Osteocyte (in vitro differentiated cells): ENCODE measurements around the gene TLCD3B. TPM values are rescaled to one million over a fixed set of nuclear protein-coding genes. Genes with fewer than 3 reads are reported as not detected.

Experiments
- DNase-seq: peaks from one replicate; pipeline ENCODE4 v3.0.0; 2021; ENCODE audit warnings: mixed read lengths; ENCODE audit not compliant: unreplicated experiment; ENCODE audit errors: extremely low spot score
- H3K27ac Mint-ChIP-seq: one replicate; pipeline ENCODE4 v1.8.0; 2021; ENCODE audit warnings: mild to moderate bottlenecking, mixed read lengths; ENCODE audit not compliant: unreplicated experiment
- H3K27me3 Mint-ChIP-seq: one replicate; pipeline ENCODE4 v1.8.0; 2021; ENCODE audit warnings: mixed read lengths; ENCODE audit not compliant: unreplicated experiment
- H3K36me3 Mint-ChIP-seq: one replicate; pipeline ENCODE4 v1.8.0; 2021; ENCODE audit warnings: mixed read lengths; ENCODE audit not compliant: unreplicated experiment
- H3K4me1 Mint-ChIP-seq: one replicate; pipeline ENCODE4 v1.8.0; 2021; ENCODE audit warnings: mixed read lengths; ENCODE audit not compliant: unreplicated experiment
- H3K4me3 Mint-ChIP-seq: one replicate; pipeline ENCODE4 v1.8.0; 2021; ENCODE audit warnings: mild to moderate bottlenecking, moderate library complexity, mixed read lengths; ENCODE audit not compliant: unreplicated experiment
- H3K9me3 Mint-ChIP-seq: one replicate; pipeline ENCODE4 v1.8.0; 2021; ENCODE audit warnings: mixed read lengths; ENCODE audit not compliant: unreplicated experiment
- total RNA-seq: library from RNA; stranded (reverse); gene quantifications from 2 replicates; pipeline ENCODE4 v1.2.1, GENCODE V29; 2021
- TF ChIP-seq, protein P1 (sequence below): fragments of 200-600 bp; sonication (generic); IDR thresholded peaks from 2 replicates; pipeline ENCODE4 v1.5.0; 2021; ENCODE audit warnings: antibody characterized with exemption, mild to moderate bottlenecking, moderate library complexity

The TLCD3B gene
- total RNA-seq, 1 donor from 2014 or later: 0.32 TPM

DNA sequence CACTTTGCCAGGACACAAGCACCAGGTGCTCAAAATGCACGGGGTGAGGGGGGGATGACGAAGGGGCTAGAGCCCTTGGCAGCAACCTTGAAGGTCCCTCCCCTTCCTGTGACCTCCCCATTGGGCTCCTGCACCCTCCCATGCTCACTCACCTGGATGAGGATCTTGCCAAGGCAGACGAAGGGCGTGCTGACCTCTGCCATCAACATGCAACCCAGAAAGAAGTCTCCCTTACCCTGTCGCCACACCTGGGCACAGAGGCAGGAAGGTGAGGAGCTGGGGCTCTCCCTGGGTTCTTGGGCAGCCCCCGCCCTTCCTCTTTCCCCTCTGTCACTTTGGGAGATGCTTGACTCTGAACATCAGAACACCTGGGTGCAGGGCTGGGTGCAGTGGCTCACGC, 5.5 kb downstream of the TLCD3B start:
- Mint-ChIP-seq H3K4me3 (no peak overlapping the region), H3K9me3 (no peaks in the 10 kb centered on the region), H3K27me3 (peaks cover 33% of the 10 kb centered on the region), H3K36me3 (no peaks in the 10 kb centered on the region), H3K27ac (no peak overlapping the region), H3K4me1 (peaks cover 8% of the 10 kb centered on the region)
- DNase-seq: no peak
- TF ChIP-seq, protein P1, sequence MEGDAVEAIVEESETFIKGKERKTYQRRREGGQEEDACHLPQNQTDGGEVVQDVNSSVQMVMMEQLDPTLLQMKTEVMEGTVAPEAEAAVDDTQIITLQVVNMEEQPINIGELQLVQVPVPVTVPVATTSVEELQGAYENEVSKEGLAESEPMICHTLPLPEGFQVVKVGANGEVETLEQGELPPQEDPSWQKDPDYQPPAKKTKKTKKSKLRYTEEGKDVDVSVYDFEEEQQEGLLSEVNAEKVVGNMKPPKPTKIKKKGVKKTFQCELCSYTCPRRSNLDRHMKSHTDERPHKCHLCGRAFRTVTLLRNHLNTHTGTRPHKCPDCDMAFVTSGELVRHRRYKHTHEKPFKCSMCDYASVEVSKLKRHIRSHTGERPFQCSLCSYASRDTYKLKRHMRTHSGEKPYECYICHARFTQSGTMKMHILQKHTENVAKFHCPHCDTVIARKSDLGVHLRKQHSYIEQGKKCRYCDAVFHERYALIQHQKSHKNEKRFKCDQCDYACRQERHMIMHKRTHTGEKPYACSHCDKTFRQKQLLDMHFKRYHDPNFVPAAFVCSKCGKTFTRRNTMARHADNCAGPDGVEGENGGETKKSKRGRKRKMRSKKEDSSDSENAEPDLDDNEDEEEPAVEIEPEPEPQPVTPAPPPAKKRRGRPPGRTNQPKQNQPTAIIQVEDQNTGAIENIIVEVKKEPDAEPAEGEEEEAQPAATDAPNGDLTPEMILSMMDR: no peak

DNA sequence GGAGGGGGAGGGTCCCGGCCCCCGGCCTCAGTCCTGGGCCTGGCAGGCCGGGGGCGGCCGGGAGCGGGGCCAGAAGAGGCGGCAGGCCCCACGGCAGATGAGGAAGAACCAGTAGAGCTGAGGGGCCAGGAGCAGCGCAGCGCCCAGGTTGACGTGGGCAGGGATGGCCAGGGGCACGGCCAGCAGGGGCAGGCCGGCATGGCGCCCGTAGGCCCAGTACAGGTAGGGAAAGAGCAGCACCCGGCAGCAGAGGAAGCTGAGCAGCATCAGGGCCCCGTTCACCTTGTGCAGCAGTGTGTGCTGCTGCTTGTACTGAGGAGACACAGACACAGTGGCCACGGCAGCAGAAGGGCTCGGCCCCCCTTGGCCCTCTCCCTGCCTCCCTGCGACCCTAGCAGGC, 5.9 kb downstream of the TLCD3B start:
- H3K4me1 Mint-ChIP-seq: peaks cover 6% of the 10 kb centered on the region
- no peak overlapping the region for H3K4me3 Mint-ChIP-seq
- no peak overlapping the region for H3K27ac Mint-ChIP-seq
- H3K36me3 Mint-ChIP-seq: no peaks in the 10 kb centered on the region
- H3K9me3 Mint-ChIP-seq: no peaks in the 10 kb centered on the region
- no peak for DNase-seq
- TF ChIP-seq, protein P1: no peak
- H3K27me3 Mint-ChIP-seq: peaks cover 30% of the 10 kb centered on the region

GRCh38 chr16:30024451-30024850, 6.6 kb downstream of the TLCD3B start:
- Mint-ChIP-seq H3K4me3 (no peak overlapping the region), H3K27me3 (peaks cover 23% of the 10 kb centered on the region), H3K4me1 (peaks cover 6% of the 10 kb centered on the region), H3K27ac (no peak overlapping the region), H3K36me3 (no peaks in the 10 kb centered on the region), H3K9me3 (no peaks in the 10 kb centered on the region)
- DNase-seq: no peak
- TF ChIP-seq, protein P1: no peak

GRCh38 chr16:30023586-30023985, 7.5 kb downstream of the TLCD3B start:
- Mint-ChIP-seq H3K27ac (no peak overlapping the region), H3K27me3 (peaks cover 21% of the 10 kb centered on the region), H3K4me1 (peaks cover 6% of the 10 kb centered on the region), H3K9me3 (no peaks in the 10 kb centered on the region), H3K4me3 (no peak overlapping the region), H3K36me3 (no peaks in the 10 kb centered on the region)
- TF ChIP-seq, protein P1: no peak
- no peak for DNase-seq

- H3K27ac Mint-ChIP-seq: no peak within 1 kb of the TSS
- no peak for DNase-seq
- no peaks in the 10 kb centered on the region for H3K9me3 Mint-ChIP-seq
- H3K4me1 Mint-ChIP-seq: peaks cover 6% of the 10 kb centered on the region
- TF ChIP-seq, protein P1: no peak
- peaks cover 19% of the 10 kb centered on the region for H3K27me3 Mint-ChIP-seq
- H3K4me3 Mint-ChIP-seq: no peak within 1 kb of the TSS
- H3K36me3 Mint-ChIP-seq: no peaks in the 10 kb centered on the region
Measured at GRCh38 chr16:30022887-30023286, 8.2 kb downstream of the TLCD3B start, which contains the start of gene C16orf92. Gene C16orf92, plus strand, starts transcription at chr16:30023198. Its CDS starts 143 bp downstream, at chr16:30023341.
